ENCODE results near the gene TIE1. TPM values are rescaled to one million over a fixed set of nuclear protein-coding genes. Genes with fewer than 3 reads are reported as not detected.

TIE1 gene
- total RNA-seq, 4 donors from 2014 or later: 47.4 to 80.7 (median 67.9) TPM

GRCh38 chr1:43307458-43308158 lies 6.8 kb downstream of the TIE1 start:
- intact Hi-C loops (cut with DNase I; ENCODE audit: low total_unique reads): no loop called here
- H3K4me3 ChIP-seq: no peak overlapping the region
- no peaks in the 10 kb centered on the region for H3K36me3 ChIP-seq
- H3K27me3 ChIP-seq: no peaks in the 10 kb centered on the region
- TF ChIP-seq POLR2A (IDR thresholded peaks at IDR 0.05) (no peak), CTCF (IDR thresholded peaks at IDR 0.05) (no peak)
- DNase-seq: no peak
- H3K27ac ChIP-seq: no peak overlapping the region
- no peaks in the 10 kb centered on the region for H3K4me1 ChIP-seq
- H3K9me3 ChIP-seq: no peaks in the 10 kb centered on the region

- Histone ChIP-seq H3K4me1 (no peaks in the 10 kb centered on the region), H3K36me3 (no peaks in the 10 kb centered on the region), H3K9me3 (no peaks in the 10 kb centered on the region), H3K27me3 (no peaks in the 10 kb centered on the region), H3K4me3 (no peak overlapping the region), H3K27ac (no peak overlapping the region)
- DNase-seq: no peak
- intact Hi-C loops (cut with DNase I; ENCODE audit: low total_unique reads): no loop called here
- TF ChIP-seq CTCF (IDR thresholded peaks at IDR 0.05) (no peak), POLR2A (IDR thresholded peaks at IDR 0.05) (no peak)
These were observed 8.0 kb downstream of the TIE1 start for GRCh38 chr1:43308635-43309404.

- H3K27ac ChIP-seq: no peak overlapping the region
- no peaks in the 10 kb centered on the region for H3K4me1 ChIP-seq
- no peak overlapping the region for H3K4me3 ChIP-seq
- TF ChIP-seq POLR2A (IDR thresholded peaks at IDR 0.05) (no peak), CTCF (IDR thresholded peaks at IDR 0.05) (no peak)
- intact Hi-C loops (cut with DNase I; ENCODE audit: low total_unique reads): no loop called here
- no peak for DNase-seq
- H3K9me3 ChIP-seq: no peaks in the 10 kb centered on the region
- H3K36me3 ChIP-seq: no peaks in the 10 kb centered on the region
- no peaks in the 10 kb centered on the region for H3K27me3 ChIP-seq
These were observed 8.7 kb downstream of the TIE1 start for GRCh38 chr1:43309405-43310025.

- Histone ChIP-seq H3K4me1 (no peaks in the 10 kb centered on the region), H3K27ac (no peak overlapping the region), H3K9me3 (no peaks in the 10 kb centered on the region), H3K36me3 (no peaks in the 10 kb centered on the region), H3K4me3 (no peak overlapping the region), H3K27me3 (no peaks in the 10 kb centered on the region)
- no peak for DNase-seq
- intact Hi-C loops (cut with DNase I; ENCODE audit: low total_unique reads): no loop called here
- TF ChIP-seq CTCF (IDR thresholded peaks at IDR 0.05): no peak
- no peak for TF ChIP-seq POLR2A (IDR thresholded peaks at IDR 0.05)
These were observed 10.7 kb downstream of the TIE1 start for GRCh38 chr1:43311521-43311920.

- no peaks in the 10 kb centered on the region for H3K36me3 ChIP-seq
- DNase-seq: no peak
- no peak overlapping the region for H3K27ac ChIP-seq
- no peak overlapping the region for H3K4me3 ChIP-seq
- no peak for TF ChIP-seq CTCF (IDR thresholded peaks at IDR 0.05)
- no peak for TF ChIP-seq POLR2A (IDR thresholded peaks at IDR 0.05)
- no peaks in the 10 kb centered on the region for H3K9me3 ChIP-seq
- no peaks in the 10 kb centered on the region for H3K4me1 ChIP-seq
- H3K27me3 ChIP-seq: no peaks in the 10 kb centered on the region
- intact Hi-C loops (cut with DNase I; ENCODE audit: low total_unique reads): no loop called here
These were observed 11.4 kb downstream of the TIE1 start for GRCh38 chr1:43312212-43312623.

Measured in uterus (tissue), 4 donors.